ENCODE results near the gene PDS5B. TPM values are rescaled to one million over a fixed set of nuclear protein-coding genes. Genes with fewer than 3 reads are reported as not detected.

The PDS5B gene
- total RNA-seq, 1 experiment from 2014 or later, result 44.3 TPM

DNA sequence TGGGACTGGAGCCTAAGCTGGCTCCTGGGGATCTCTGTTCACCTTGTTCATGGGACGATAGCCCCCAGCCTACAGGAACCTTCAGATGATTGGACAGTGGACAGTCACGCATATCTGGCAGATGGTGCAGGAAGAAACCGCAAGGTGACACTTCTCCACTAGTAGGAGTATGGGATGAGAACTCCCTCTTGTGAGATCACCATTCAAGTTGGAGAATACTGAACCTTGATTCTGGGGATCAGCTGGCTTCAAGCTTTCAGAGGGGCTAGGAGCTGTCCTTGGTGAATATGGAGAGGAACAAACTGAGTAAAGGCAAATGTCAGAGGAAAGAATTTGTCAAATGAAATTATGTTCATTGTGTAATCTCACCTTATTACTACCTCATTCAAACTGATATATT is 204.5 kb downstream of the PDS5B start (continued):
- TF ChIP-seq, protein P1, sequence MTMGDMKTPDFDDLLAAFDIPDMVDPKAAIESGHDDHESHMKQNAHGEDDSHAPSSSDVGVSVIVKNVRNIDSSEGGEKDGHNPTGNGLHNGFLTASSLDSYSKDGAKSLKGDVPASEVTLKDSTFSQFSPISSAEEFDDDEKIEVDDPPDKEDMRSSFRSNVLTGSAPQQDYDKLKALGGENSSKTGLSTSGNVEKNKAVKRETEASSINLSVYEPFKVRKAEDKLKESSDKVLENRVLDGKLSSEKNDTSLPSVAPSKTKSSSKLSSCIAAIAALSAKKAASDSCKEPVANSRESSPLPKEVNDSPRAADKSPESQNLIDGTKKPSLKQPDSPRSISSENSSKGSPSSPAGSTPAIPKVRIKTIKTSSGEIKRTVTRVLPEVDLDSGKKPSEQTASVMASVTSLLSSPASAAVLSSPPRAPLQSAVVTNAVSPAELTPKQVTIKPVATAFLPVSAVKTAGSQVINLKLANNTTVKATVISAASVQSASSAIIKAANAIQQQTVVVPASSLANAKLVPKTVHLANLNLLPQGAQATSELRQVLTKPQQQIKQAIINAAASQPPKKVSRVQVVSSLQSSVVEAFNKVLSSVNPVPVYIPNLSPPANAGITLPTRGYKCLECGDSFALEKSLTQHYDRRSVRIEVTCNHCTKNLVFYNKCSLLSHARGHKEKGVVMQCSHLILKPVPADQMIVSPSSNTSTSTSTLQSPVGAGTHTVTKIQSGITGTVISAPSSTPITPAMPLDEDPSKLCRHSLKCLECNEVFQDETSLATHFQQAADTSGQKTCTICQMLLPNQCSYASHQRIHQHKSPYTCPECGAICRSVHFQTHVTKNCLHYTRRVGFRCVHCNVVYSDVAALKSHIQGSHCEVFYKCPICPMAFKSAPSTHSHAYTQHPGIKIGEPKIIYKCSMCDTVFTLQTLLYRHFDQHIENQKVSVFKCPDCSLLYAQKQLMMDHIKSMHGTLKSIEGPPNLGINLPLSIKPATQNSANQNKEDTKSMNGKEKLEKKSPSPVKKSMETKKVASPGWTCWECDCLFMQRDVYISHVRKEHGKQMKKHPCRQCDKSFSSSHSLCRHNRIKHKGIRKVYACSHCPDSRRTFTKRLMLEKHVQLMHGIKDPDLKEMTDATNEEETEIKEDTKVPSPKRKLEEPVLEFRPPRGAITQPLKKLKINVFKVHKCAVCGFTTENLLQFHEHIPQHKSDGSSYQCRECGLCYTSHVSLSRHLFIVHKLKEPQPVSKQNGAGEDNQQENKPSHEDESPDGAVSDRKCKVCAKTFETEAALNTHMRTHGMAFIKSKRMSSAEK (CRISPR knock-in tag; IDR thresholded peaks at IDR 0.05; ENCODE audit: borderline replicate concordance), result no peak
- TF ChIP-seq, protein P2, sequence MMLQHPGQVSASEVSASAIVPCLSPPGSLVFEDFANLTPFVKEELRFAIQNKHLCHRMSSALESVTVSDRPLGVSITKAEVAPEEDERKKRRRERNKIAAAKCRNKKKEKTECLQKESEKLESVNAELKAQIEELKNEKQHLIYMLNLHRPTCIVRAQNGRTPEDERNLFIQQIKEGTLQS (CRISPR knock-in tag; conservative IDR thresholded peaks at IDR 0.05), result no peak
- no peak for TF ChIP-seq ETV6 (CRISPR knock-in tag; IDR thresholded peaks at IDR 0.05)

DNA sequence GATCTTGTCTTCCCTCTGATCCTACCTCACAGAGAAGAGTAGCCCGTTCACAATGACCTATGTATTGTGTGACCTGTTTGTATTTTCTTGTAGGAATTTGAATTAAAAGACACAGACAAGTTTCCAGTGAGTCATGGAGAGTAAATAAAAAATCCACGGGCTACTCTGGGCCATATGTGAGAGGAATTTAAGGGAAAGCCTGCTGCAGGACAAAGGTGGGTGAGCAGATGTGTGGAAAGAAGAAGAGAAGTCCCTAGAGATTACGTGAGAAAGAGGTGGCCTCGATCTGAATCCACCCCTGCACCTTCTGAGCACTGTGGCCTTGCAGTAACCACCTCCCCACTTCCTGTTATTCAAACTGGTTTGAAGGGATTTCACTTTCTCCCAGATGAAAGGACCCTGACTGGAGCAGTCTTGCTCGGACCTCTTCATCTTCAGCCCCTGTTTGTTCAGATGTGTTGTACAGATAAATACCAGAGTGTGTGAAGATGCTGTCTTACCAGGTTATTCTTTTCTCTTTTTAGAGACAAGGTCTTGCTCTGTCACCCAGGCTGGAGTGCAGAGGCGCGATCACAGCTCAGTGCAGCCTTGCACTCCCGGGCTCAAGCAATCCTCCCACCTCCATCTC is 205.4 kb downstream of the PDS5B start:
- H3K27ac Mint-ChIP-seq, result no peak overlapping the region
- no peak overlapping the region for H3K4me3 Mint-ChIP-seq
- H3K9me3 Mint-ChIP-seq, result 0 out of 2 replicates have a peak, but pooled peaks cover 3% of the 10 kb centered on the region
- H3K36me3 Mint-ChIP-seq, result no peaks in the 10 kb centered on the region
- no peak; the same call in 1 of the 2 replicates for ATAC-seq
- CTCF ChIA-PET, result no interaction called here
- H3K27me3 Mint-ChIP-seq (ENCODE audit: low read depth), result no peaks in the 10 kb centered on the region
- no peak for DNase-seq (ENCODE audit: low spot score)
- POLR2A ChIA-PET, result no interaction called here
- TF ChIP-seq, protein P3, sequence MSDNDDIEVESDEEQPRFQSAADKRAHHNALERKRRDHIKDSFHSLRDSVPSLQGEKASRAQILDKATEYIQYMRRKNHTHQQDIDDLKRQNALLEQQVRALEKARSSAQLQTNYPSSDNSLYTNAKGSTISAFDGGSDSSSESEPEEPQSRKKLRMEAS (CRISPR knock-in tag; IDR thresholded peaks at IDR 0.05), result no peak
- TF ChIP-seq, protein P4, sequence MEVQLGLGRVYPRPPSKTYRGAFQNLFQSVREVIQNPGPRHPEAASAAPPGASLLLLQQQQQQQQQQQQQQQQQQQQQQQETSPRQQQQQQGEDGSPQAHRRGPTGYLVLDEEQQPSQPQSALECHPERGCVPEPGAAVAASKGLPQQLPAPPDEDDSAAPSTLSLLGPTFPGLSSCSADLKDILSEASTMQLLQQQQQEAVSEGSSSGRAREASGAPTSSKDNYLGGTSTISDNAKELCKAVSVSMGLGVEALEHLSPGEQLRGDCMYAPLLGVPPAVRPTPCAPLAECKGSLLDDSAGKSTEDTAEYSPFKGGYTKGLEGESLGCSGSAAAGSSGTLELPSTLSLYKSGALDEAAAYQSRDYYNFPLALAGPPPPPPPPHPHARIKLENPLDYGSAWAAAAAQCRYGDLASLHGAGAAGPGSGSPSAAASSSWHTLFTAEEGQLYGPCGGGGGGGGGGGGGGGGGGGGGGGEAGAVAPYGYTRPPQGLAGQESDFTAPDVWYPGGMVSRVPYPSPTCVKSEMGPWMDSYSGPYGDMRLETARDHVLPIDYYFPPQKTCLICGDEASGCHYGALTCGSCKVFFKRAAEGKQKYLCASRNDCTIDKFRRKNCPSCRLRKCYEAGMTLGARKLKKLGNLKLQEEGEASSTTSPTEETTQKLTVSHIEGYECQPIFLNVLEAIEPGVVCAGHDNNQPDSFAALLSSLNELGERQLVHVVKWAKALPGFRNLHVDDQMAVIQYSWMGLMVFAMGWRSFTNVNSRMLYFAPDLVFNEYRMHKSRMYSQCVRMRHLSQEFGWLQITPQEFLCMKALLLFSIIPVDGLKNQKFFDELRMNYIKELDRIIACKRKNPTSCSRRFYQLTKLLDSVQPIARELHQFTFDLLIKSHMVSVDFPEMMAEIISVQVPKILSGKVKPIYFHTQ (CRISPR knock-in tag; IDR thresholded peaks at IDR 0.05), result no peak
- TF ChIP-seq, protein P5, sequence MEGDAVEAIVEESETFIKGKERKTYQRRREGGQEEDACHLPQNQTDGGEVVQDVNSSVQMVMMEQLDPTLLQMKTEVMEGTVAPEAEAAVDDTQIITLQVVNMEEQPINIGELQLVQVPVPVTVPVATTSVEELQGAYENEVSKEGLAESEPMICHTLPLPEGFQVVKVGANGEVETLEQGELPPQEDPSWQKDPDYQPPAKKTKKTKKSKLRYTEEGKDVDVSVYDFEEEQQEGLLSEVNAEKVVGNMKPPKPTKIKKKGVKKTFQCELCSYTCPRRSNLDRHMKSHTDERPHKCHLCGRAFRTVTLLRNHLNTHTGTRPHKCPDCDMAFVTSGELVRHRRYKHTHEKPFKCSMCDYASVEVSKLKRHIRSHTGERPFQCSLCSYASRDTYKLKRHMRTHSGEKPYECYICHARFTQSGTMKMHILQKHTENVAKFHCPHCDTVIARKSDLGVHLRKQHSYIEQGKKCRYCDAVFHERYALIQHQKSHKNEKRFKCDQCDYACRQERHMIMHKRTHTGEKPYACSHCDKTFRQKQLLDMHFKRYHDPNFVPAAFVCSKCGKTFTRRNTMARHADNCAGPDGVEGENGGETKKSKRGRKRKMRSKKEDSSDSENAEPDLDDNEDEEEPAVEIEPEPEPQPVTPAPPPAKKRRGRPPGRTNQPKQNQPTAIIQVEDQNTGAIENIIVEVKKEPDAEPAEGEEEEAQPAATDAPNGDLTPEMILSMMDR (IDR thresholded peaks at IDR 0.05), result no peak
- TF ChIP-seq, protein P2 (CRISPR knock-in tag; conservative IDR thresholded peaks at IDR 0.05), result no peak
- TF ChIP-seq, protein P6, sequence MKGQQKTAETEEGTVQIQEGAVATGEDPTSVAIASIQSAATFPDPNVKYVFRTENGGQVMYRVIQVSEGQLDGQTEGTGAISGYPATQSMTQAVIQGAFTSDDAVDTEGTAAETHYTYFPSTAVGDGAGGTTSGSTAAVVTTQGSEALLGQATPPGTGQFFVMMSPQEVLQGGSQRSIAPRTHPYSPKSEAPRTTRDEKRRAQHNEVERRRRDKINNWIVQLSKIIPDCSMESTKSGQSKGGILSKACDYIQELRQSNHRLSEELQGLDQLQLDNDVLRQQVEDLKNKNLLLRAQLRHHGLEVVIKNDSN (CRISPR knock-in tag; IDR thresholded peaks at IDR 0.05), result no peak
- no peak for TF ChIP-seq MXD4 (CRISPR knock-in tag; IDR thresholded peaks at IDR 0.05; ENCODE audit: borderline replicate concordance)
- peaks cover 20% of the 10 kb centered on the region for H3K4me1 Mint-ChIP-seq

DNA sequence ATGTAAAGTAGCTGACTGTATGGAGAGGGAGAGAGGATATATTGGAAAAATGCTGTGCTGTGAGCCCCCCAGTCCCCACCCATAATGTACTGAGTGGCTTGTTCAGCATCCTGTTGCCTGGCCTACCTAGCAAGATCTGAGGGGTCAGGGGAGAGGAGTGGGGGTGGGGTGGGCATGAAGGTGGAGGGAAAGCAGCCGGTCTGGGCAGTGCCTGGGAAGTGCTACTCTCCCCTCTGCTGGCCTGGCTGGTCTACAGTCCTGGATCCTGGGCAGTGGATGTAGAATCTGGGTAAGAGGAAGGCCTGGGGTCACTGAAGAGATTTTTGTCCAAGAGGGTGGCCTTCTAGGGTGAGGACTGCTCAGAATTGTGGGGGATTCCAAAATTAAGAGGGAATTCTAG is 210.5 kb downstream of the PDS5B start:
- CTCF ChIA-PET, result interaction anchor here (0.7 kb wide), 1 partner anchor 174 kb away, joined by 3 read pairs; no protein-coding TSS in a partner anchor
- DNase-seq (ENCODE audit: low spot score) (no peak), ATAC-seq (peak; percentile 81)
- Mint-ChIP-seq H3K27me3 (ENCODE audit: low read depth) (no peaks in the 10 kb centered on the region), H3K4me1 (peaks cover 10% of the 10 kb centered on the region), H3K9me3 (peaks cover 11% of the 10 kb centered on the region), H3K4me3 (no peak overlapping the region), H3K36me3 (no peaks in the 10 kb centered on the region), H3K27ac (no peak overlapping the region)
- POLR2A ChIA-PET, result no interaction called here
- TF ChIP-seq NFYB (CRISPR knock-in tag; conservative IDR thresholded peaks at IDR 0.05; ENCODE audit: low read depth) (no peak), GABPB1 (CRISPR knock-in tag; IDR thresholded peaks at IDR 0.05) (no peak), ZNF263 (CRISPR knock-in tag; IDR thresholded peaks at IDR 0.05; ENCODE audit: low read depth) (no peak), ZNF219 (CRISPR knock-in tag; IDR thresholded peaks at IDR 0.05; ENCODE audit: borderline replicate concordance) (no peak), ELF4 (CRISPR knock-in tag; IDR thresholded peaks at IDR 0.05; ENCODE audit: low read depth) (no peak), ZNF138 (CRISPR knock-in tag; conservative IDR thresholded peaks at IDR 0.05) (no peak)
- TF ChIP-seq, protein P1 (CRISPR knock-in tag; IDR thresholded peaks at IDR 0.05; ENCODE audit: borderline replicate concordance), result no peak
- TF ChIP-seq, protein P7, sequence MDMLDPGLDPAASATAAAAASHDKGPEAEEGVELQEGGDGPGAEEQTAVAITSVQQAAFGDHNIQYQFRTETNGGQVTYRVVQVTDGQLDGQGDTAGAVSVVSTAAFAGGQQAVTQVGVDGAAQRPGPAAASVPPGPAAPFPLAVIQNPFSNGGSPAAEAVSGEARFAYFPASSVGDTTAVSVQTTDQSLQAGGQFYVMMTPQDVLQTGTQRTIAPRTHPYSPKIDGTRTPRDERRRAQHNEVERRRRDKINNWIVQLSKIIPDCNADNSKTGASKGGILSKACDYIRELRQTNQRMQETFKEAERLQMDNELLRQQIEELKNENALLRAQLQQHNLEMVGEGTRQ (CRISPR knock-in tag; IDR thresholded peaks at IDR 0.05), result no peak
